AG04450 (cell line): ENCODE measurements around the gene GALR2. TPM values are rescaled to one million over a fixed set of nuclear protein-coding genes. Genes with fewer than 3 reads are reported as not detected.

Source experiments
- CTCF ChIA-PET: fragments of 300-600, 350-600 bp; formaldehyde crosslinking; extraction: SDS; loops from one replicate; lab custom pipeline; 2022; ENCODE audit warnings: antibody characterized with exemption, inconsistent platforms; lab: Charles Lee
- POLR2A ChIA-PET: fragments of 350-600 bp; formaldehyde crosslinking; extraction: SDS; loops from one replicate; lab custom pipeline; 2021; ENCODE audit warnings: antibody characterized with exemption, inconsistent platforms; lab: Yijun Ruan, JAX
- DNase-seq: peaks from one replicate; pipeline ENCODE4 v3.0.0-alpha.2; 2011; ENCODE audit warnings: low read depth, low spot score
- H3K27ac ChIP-seq: one replicate; pipeline ENCODE4 v1.5.1; 2012; ENCODE audit warnings: low read depth, low read length, control low read depth
- H3K27me3 ChIP-seq: one replicate; pipeline ENCODE4 v1.6.0; 2012; ENCODE audit warnings: low read length; ENCODE audit not compliant: control insufficient read depth, insufficient read depth
- H3K4me3 ChIP-seq: 2 replicates; pipeline ENCODE4 v1.5.1; 2011; ENCODE audit warnings: mild to moderate bottlenecking, low read depth, low read length, control low read depth
- H3K9me3 ChIP-seq: 2 replicates; pipeline ENCODE4 v1.5.1; 2012; ENCODE audit warnings: low read length; ENCODE audit not compliant: control insufficient read depth, insufficient read depth
- polyA plus RNA-seq: library from polyadenylated mRNA; depleted of rRNA; stranded (reverse); fragments of >200 nt; gene quantifications from 2 replicates; pipeline ENCODE4 v1.2.3, GENCODE V29; 2011
- TF ChIP-seq, protein P1 (sequence below): IDR thresholded peaks from 2 replicates; pipeline ENCODE4 v1.5.1; 2011; ENCODE audit warnings: low read depth, low read length, control low read depth, inconsistent platforms

The GALR2 gene
- polyA plus RNA-seq, 1 experiment = not detected

DNA sequence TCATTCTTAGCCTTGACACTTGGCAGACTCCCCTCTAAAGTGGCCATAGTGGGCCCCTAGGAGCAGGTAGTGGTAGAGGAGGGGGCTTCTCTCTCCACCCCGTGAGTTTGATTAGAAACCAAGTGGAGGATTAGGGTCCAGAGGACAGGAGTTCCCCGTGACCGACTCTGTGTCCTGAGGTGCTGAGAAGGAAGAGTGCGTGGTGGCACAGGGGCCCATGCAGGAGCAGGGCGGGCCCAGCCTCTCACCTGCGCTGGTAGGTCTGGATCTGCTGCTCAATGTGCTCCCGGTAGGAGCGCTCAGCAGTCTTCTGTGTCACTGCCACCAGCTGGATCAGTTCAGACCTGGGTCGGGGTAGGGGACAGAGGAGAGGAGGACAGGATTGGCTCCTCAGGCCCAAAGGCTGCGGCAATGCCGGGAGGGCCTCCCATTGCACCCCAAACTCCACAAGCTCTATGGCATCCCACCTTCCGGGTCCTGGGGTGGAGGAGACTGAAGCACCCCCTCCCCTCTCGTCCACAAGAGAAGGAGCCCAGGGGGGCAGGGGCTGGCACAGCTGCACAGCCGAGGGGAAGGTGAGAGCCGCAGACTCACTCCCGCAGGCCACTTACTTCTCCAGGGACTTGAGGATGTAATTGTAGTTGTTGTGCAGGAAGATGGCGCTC is 10.6 kb downstream of the GALR2 start:
- peaks cover 6% of the 10 kb centered on the region for H3K27me3 ChIP-seq
- ChIA-PET CTCF (no interaction called here), POLR2A (no interaction called here)
- no peak for DNase-seq
- no peaks in the 10 kb centered on the region; the same call in 1 of the 2 replicates for H3K9me3 ChIP-seq
- no peak overlapping the region for H3K4me3 ChIP-seq
- TF ChIP-seq, protein P1, sequence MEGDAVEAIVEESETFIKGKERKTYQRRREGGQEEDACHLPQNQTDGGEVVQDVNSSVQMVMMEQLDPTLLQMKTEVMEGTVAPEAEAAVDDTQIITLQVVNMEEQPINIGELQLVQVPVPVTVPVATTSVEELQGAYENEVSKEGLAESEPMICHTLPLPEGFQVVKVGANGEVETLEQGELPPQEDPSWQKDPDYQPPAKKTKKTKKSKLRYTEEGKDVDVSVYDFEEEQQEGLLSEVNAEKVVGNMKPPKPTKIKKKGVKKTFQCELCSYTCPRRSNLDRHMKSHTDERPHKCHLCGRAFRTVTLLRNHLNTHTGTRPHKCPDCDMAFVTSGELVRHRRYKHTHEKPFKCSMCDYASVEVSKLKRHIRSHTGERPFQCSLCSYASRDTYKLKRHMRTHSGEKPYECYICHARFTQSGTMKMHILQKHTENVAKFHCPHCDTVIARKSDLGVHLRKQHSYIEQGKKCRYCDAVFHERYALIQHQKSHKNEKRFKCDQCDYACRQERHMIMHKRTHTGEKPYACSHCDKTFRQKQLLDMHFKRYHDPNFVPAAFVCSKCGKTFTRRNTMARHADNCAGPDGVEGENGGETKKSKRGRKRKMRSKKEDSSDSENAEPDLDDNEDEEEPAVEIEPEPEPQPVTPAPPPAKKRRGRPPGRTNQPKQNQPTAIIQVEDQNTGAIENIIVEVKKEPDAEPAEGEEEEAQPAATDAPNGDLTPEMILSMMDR = no peak
- no peak overlapping the region for H3K27ac ChIP-seq

DNA sequence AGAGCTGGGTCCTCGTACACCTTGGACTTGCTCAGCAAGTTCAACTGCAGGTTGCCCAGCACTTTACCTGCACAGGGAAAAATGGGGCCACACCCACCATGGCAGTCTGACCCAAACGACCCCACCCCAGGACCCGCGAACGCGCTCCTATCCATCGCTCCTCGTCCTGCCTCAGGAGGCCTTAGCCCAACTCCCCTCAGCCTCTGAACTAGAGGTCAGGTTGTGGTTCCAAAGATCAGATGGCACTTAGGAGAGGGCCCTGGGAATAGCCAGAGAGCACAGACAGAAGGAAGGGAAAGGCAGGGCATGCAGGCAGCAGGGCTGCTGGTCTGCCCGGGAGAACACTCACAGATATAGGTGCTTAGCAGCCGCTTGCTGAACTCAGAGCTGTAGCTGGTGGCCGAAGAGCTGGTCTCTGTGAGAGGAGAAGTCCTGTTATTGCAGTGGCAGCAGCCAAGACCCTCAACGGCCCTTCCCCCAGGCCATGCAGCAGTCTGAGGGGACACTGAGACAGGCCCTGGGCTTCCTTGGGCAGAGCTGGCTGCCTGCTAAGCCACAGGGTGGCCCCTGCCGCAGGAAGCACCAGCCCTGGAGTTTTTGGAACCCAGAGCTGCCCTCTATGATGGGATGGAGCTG is 11.3 kb downstream of the GALR2 start:
- no peaks in the 10 kb centered on the region; the same call in 1 of the 2 replicates for H3K9me3 ChIP-seq
- ChIA-PET CTCF (no interaction called here), POLR2A (interaction anchor here (1.3 kb wide), 1 partner anchor 13 kb away, joined by 3 read pairs; the partner anchor contains the start of gene SRP68)
- no peak overlapping the region for H3K27ac ChIP-seq
- H3K4me3 ChIP-seq = no peak overlapping the region
- no peak for DNase-seq
- TF ChIP-seq, protein P1 = no peak
- H3K27me3 ChIP-seq = no peaks in the 10 kb centered on the region

DNA sequence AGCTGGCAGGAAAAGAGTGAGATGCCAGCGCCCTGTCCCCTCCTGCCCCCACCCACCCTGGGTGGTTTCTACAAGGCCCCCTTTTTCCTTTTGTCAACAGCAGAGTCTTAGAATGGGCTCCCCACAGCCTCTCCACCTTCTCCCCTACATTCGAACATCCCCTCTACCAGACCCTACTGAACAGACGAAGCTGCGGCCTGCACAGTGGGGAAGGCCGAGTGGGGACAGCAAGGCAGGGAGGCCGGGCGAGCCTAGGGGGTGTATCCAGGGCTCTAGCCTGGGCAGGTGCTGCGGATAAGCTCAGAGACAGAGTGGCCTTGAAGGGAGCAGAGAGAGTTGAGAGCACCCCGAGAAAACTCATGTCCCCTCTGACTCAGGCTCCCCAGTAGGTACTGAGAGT is 11.8 kb downstream of the GALR2 start:
- Histone ChIP-seq H3K9me3 (no peaks in the 10 kb centered on the region; the same call in 1 of the 2 replicates), H3K27me3 (no peaks in the 10 kb centered on the region), H3K4me3 (no peak overlapping the region), H3K27ac (no peak overlapping the region)
- POLR2A ChIA-PET = interaction anchor here (1.3 kb wide), 1 partner anchor 14 kb away, joined by 3 read pairs; the partner anchor contains the start of gene SRP68
- no peak for DNase-seq
- CTCF ChIA-PET = no interaction called here
- TF ChIP-seq, protein P1 = no peak

DNA sequence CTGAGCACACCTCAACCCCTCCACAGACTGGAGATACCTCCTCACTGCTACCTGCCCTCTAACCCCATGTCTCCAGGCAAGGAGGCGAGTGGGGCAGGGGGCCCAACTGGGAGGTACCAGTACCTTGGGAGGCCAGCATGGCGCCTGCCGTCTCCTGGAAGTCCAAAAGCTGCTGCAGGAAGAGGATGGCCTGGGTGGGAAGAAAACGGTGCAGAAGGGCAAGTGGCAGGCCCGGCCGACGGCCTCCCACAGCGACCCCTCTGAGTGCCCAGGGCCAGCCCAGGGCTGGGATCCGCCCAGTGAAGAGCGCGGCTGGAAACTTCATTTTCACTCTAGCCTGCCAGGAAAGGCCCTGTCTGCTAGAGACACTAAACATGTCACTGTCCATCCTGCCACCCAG is 12.9 kb downstream of the GALR2 start:
- ChIA-PET POLR2A (interaction anchor here (0.6 to 1.3 kb wide), 2 partner anchors 10 to 15 kb away, joined by 3 read pairs; partner anchors contain the start of gene SRP68), CTCF (no interaction called here)
- Histone ChIP-seq H3K27me3 (no peaks in the 10 kb centered on the region), H3K4me3 (no peak overlapping the region), H3K9me3 (no peaks in the 10 kb centered on the region), H3K27ac (no peak overlapping the region)
- TF ChIP-seq, protein P1 = no peak
- DNase-seq = no peak
